Activated gamma-delta T cell treated with anti-CD3 and anti-CD28 coated beads, Interleukin-2, amount 50 U/mL, for 16 hours (primary cell): ENCODE measurements around the gene ZNF185.
"Not testable (repeated sequence)": the region's sequence is repeated elsewhere in the genome, so short reads cannot be mapped to it uniquely, and the experiment has no call there.

Experiments used
- DNase-seq: peaks from one replicate; pipeline ENCODE4 v3.0.0-alpha.2; 2020; ENCODE audit warnings: low read depth

ZNF185 gene

DNA sequence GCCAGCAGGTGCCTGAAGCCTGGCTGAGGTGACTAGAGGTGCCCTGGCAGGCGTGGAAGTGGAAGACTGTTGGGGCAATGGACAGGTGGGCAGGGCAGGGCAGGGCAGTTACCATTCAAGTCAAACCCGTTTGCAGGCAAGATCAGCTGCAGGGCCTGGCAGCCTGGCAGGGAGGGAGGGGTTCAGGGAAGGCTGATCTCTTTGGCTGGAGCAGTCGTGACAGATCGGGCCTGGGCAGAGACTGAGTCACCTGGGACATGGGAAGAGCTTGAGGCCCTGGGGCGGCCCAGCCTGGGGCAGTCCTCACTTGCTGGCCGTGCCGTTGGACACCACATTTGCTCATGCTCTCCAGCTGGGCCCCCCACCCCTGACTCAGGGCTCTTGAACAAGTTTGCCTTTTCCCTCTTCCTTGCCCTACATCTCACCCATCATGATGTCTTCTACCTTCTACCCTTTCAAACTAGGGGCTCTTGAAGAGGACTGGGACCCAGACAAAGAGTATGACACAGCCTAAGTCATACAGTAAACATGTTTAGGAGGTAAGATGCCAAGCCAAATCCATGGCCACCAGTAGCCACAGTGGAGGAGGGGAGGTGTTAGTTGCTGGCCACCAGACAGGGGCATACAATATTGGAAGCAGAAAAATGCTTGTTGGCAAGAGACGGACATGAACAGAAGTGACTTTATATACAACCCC, 2.0 kb upstream of the ZNF185 start:
- no peak for DNase-seq

GRCh38 chrX:152896450-152896849, 1.4 kb upstream of the ZNF185 start:
- DNase-seq = no peak

DNA sequence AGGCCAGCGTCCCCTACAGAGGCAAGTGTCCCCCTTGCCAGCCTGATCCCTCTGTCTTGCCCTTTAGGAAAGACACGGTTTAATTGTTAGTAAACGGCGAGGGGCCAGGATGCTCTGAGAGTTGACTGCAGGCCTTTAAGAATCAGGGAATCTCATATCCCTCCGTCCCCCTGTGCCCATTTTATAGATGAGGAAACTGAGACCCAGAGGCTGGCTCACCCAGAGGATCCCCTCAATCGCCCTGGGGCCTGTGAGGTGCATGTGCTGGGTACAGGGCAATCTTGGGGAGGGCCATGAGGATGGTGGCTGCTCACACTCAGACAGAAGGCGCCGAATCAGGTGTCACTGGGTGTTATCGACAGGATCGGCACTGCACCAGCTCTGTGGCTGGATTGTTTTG, 575 bp downstream of the ZNF185 start:
- DNase-seq = no peak

DNA sequence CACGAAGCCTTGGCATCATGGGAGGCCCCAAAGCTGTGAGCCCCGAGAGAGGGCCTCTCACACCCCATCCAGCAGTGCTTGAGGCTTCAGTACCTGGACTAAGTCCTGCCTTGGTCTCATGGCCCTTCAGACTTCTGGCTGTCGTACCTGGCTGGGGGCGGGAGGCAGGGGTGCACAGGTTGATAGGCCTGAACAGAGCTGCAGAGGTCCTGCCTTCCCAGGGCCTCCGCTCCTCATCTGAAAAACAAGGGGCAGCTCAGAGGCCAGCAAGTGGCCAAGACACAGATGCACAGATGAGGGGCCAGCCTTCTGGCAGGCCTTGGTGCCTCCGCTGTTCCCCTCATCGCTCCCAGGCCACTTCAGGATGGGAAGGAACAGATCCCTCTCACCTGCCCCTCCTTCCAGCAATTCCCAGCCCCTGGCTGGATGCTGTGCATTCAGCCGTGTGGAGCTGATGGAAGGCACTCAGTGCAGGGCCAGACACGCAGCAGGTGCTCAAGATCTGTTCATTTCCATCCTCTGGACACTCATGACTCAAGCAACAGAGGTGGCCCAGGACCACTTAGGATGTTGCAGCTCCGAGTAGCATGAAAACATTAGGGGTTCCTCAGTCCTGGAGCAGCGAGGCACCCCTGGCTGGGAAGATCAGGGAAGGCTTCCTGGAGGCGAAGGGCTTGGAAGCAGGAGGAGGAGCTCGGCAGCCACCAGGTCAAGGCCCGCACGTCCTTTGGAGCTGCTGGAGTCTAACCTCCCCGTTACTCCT, 1.4 kb downstream of the ZNF185 start:
- DNase-seq = no peak

- no peak for DNase-seq
Measured at GRCh38 chrX:152899874-152900719, 2.2 kb downstream of the ZNF185 start.

GRCh38 chrX:152900937-152901445, 3.1 kb downstream of the ZNF185 start:
- DNase-seq = no peak

GRCh38 chrX:152901816-152902501, 4.1 kb downstream of the ZNF185 start:
- DNase-seq = no peak

DNA sequence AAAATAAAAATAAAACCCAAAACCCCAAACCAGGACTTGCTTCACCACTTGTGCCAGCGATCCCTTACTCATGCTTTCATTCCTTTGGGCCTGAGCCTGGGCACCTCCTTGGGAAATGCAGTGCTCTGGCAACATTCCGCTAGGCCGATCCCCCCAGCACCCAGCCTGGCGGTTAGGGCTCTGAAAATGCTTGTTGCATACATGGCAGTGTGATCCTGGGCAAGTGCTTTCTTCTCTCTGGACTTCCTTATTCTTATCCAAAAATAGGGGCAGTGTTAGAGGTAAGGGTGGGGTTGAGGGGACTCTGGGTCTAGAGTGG, 4.6 kb downstream of the ZNF185 start:
- no peak for DNase-seq

- no peak for DNase-seq
Measured at GRCh38 chrX:152903589-152903988, 5.7 kb downstream of the ZNF185 start.

GRCh38 chrX:152904151-152905080, 6.5 kb downstream of the ZNF185 start:
- no peak for DNase-seq

- no peak for DNase-seq
Measured at GRCh38 chrX:152905081-152905420, 7.2 kb downstream of the ZNF185 start.

DNA sequence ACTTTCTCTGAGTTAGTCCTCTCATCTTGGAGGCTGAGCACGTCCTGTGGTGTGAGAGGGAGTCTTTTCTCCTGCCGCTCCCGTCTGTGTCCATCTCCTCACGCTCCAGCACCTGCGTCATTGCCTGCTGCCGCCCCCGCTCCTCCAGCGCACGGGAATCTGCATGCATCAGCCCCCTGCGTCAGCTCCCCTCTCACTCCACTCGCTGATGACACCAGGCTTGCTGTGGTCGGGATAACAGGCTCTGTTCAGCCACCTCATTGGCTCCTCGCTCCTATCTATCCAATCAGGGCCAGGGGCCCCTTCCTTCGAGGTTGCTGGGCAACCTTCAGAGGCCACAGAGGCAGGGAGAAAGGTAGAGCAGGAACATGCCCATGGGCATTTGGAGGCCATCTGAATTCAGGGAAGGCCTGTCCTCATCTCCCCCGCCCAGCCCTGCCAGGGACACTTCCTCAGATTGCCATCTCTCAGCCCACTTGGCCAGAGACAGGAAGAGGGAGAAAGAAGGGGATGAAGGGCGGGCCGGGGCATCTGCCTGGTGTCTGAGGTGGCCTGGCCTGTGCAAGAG, 9.3 kb downstream of the ZNF185 start:
- DNase-seq = no peak

DNA sequence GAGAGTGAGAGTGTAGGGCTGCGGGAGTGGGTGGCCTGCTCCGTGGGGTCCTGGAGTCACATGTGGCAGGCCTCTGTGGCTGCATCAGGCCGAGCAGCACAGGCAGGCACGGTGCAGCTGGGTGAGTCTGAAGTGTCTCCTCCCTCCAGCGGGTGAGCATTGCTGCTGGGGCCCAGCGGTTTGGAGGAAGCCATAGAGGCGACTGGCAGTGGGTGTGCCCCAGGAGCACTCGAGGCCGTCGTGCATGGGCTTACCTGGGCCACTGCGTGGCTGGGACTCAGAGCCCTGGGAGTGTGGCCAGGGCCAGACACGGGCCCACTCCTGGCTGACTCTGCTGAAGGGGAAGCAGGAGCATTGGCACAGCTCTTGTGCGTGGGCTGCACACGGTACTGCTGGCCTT, 10.6 kb downstream of the ZNF185 start:
- DNase-seq = no peak

DNA sequence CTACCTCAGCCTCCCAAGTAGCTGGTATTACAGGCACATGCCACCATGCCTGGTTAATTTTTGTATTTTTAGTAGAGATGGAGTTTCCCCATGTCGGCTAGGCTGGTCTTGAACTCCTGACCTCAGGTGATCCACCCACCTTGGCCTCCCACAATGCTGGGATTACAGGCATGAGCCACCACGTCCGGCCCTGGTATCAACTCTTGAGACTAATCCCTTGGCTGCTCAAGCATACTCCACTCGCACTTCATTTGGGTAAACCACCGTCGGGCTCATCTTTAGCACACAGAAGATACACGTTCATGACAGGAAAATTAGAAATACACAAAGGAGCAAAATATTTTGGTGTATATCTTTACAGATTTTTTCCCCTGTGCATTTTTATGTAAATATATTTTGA, 12.2 kb downstream of the ZNF185 start:
- not testable (repeated sequence) for DNase-seq

DNA sequence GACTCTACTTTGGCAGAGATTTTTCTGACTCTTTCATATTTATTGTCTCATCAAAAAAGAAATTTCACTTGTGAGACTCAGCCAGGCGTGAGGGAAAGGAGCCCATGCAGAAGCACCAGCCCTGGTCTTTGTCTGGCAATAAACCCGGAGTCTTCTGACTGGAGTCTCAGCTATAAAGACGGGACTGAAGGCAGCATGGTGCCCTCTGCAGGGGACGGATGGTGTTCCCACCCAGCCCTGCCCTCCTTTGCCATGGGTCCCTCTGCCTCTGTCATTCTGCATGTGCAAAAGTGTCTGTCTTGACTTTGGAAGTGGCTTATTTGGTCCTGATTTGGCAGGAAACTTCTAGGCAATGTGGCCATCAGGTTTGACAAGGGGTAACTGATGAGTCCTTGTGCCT, 14.2 kb downstream of the ZNF185 start:
- no peak for DNase-seq

- no peak for DNase-seq
Measured at GRCh38 chrX:152912641-152913040, 14.8 kb downstream of the ZNF185 start.

DNA sequence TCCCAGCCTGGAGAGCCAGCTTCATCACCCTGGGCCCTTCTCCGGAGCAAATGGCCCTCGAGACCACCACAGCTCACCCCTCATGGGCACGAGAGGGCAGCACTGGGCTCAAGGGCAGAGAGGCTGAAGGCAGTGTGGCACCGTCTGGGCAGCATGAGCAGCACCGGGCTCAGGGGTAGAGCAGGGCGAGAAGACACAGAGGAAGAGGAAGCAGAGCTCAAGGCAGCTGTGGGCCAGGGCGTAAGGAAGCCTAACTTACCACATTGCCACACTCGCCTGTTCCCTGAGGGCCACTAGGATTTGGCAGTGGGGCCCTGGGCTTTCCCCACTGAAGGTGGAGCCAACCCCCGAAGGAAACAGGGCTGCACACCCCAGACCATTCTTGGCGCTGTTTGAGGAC, 15.5 kb downstream of the ZNF185 start:
- DNase-seq = no peak

- DNase-seq = no peak
Measured at GRCh38 chrX:152913910-152914309, 16.0 kb downstream of the ZNF185 start.

DNA sequence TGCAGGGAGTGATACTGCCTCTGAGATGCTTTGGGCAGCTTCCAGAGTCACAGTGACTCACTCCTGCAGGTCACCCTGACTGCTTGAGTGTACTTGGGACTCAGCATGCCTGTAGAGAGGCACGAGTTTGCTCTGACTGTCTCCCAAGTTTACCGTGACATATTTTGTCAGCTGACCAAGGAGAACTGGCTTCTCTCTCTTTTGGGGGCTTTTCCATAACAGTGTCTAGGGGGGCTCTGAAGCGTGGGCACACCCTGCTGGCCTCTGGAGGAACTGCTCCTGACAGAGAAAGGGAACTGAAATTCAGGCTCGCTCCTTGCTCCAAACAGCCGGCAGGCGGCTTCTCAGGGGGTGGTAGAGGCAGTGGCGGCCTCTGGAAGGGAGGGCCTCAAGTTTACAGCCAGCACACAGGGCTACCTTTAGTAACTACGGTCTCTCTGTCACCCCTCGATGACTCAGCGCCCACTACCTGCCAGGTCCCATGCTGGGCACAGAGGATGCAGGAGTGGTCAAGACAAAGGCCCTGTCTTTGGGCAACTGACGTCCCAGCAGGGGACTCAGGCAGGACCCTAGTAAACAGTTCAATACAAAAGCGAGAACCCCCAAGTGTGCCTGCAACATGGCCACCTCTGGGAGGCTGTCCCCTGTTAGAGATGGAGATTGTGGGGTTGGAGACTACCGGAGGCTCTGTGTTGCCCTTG, 17.8 kb downstream of the ZNF185 start:
- DNase-seq = no peak
